Ramos (cell line): ENCODE data around the gene SMAD3.

Experiments used
- in situ Hi-C: fragments of 300-500 bp; cut with MboI; formaldehyde crosslinking; loops from one replicate; pipeline ENCODE4 v1.14.3; 2022; ENCODE audit warnings: low sequenced_read_pairs; ENCODE audit not compliant: unreplicated experiment

Gene SMAD3

DNA sequence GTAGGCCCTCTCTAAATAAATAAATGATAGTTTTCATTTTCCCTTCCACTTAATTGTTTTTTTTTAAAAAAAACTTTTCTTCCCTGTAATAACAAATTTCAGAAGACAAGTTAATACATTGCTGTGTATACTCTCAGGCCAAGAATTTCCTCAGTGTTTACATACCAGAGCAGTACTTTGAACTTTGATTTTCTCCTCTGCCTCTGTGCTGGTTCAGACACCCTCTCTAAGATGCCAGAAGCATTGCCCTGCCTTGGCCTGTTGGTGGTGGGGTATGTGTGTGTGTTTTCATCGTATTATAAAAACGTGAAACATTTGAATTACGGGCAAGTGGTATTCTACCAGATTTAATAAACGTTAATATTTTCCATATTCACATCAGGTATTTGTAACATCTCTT is 70.1 kb downstream of the SMAD3 start:
- in situ Hi-C loops, result no loop called here

DNA sequence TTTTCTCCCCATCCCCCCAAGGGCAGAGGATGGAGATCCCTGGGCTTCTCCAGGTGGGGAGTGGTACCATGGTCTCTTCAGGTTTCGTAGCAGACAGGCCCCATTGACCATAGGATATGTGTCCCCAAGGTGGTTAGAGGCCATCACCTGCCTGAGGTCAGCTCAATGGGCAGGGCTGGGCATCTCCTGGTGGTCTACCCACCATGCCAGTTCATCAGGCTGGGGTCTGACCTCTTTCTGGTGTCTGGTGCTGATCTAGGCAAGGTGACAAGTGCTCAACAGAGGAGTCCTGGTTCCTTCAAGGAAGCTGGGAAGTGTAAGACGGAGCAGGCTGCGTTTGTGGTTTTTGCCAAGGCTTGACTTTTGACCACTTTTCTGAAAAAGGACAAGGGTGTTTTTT is 71.4 kb downstream of the SMAD3 start:
- in situ Hi-C loops, result no loop called here

DNA sequence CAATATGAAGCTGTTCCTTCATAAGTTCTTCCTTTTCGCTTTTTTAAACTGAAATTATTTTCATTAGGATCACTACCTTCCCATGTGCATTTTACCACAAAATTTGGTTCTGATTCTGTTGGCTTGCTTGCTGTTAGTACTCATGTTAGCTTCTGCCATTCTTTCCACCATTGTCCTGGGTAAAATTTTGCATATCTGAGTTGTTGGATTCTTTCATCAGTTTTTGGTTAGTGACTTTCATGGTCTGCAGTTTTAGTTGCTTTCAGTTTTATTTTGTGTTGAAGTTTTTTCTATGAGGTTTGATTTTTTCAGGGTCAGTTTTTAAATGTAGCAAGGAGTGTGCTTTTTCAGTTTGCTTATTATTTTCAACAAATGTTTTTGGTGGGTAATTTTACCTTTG is 71.9 kb downstream of the SMAD3 start:
- in situ Hi-C loops, result no loop called here

DNA sequence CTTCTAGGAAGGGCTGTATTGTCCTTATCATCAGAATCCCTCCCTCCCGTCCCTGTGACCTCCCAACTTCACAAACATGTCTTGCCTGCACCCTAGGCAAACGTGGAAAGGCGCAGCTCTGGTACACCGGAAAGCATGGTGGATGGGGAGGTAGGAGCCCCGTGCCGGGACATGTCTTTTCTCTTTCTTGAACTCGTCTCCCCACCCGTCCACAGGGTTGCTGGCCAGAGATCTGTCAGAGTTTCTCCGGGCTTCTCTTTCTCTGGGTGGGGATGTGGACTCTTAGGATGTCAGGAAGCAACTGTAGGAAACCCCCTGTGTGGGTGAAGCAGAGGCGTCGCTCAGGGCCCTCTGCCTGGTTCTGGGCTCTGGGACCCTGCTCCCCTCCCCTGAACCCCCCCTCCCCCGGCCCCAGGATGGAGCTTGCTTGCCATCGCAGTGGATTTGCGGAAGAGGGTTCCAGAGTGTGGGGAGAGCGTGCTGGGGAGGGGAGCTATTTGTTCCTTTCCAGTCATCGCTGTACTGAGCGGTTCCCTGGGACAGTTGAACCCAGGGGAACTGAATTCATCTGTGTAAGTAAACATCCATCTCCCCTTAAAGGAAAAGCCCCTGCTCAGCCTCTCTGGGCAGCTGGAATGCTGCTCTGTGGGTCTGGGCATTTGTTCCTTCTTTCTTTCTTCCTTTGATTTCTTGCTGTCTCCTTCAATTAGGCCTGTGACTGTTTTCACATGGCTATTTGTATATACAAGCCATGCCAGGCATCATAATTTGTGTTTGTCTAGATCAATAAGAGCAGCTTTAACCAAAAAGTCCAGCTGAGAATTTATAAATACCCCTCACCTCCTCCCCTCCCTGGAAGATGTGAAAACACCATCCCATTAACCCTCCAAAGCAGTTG is 72.8 kb downstream of the SMAD3 start:
- in situ Hi-C loops, result no loop called here

DNA sequence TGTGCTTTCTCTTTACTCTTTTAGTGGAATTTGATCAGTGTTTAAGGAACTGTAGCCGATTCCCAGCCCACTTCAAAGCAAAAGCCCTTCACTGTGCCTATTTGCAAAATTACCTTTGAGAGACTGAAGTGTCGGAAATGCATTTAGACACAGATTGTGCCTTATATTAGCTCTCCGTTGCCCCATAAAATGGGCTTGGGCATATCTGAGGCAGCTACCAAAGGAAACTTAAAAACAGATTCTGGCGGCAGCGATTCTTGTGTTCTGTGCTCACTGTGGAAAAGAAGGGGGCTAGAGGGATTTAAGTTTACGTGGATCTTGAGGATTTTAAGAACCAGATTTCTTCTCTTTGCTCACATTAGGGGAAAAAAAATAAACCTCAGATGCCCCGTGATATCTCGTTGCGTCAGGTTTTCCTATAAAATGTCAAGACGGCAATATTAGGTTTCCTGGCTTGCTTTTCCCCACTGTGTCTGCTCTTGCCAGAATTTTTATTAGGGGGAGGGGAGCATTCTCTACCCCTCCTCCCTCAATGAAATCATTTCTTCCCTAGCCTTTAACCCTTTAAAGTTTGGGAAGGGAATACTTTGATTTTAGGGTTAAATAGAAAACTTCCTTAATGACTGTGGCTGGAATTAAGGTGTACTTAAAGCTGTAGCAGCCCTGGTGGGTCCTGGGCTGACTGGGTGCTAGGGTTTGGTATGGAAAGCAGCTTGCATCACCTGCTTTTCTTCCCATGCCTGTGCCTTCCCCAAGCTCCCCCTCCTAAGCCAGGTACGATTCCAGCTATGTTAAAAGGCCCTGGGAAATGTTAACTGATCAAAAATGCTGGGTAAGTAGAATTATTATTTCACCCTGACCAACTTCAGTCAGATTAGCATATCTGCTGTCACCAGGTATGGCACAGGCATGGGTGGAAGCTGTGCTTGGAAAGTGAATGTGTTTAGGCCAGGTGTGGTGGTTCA is 73.8 kb downstream of the SMAD3 start:
- in situ Hi-C loops, result no loop called here

DNA sequence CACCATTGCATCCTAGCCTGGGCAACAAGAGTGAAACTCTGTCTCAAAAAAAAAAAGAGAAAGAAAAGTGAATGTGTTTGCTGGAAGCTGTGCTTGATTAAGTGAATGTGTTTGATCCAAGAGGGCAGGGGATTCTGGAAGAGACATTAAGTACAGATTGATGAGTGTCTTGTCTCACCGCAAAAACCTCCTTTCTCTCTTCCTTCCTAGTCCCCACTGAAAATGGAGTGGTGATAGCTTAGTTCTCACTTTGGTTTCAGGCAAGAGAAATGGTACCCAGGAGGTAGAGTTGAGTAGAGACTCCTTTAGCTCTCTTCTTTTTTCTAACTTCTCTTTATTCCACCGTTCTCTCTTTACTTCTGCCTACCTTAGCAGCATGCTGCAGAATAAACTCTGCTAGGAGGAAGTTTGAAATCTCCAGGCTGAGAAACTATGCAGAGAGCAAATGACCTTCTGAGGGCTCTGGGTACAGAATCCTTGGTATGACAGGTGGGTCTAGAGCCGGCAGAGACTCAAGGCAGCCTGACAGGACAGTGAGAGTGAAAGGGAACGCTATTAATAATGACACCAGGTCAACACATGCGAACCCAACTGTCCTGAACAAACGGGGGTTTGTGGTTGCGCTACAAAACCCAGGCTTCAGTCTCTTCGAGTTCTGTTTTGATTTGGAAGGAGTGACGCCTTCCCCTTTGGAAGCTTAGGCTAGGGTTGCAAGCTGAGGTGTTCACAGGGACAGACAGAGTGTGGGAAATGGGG is 74.9 kb downstream of the SMAD3 start:
- in situ Hi-C loops, result no loop called here

DNA sequence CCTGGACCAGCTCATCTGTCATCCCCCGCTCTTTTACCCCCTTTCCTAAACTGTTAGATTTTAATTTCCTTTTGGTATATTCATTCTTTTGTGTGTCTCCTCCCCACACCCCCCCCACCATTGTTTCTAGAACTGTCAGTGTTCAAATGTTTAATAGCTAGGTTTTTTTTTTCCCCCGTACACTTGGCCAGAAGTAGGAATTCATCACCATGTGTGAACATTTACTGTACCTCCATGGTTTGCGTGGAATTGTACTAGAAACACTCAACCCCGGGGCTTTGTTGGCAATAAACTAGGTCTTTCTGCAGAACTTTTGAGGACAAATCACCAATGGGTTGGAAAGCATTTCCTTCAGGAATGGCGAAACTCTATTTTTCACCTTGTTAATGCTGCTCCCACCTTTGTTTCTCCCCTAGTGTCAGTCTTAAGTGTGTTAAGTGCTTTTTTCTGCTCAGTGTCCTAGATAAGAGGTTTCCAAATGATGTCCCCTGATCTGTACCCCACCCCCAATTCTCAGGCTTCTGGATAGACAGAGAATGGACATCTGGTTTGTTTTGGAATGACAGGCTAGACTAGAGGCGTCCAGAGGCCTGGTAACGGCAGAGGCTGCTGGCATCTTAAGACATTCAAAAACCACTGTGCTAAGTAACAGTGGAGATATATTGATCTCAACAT is 76.8 kb downstream of the SMAD3 start:
- in situ Hi-C loops, result no loop called here

DNA sequence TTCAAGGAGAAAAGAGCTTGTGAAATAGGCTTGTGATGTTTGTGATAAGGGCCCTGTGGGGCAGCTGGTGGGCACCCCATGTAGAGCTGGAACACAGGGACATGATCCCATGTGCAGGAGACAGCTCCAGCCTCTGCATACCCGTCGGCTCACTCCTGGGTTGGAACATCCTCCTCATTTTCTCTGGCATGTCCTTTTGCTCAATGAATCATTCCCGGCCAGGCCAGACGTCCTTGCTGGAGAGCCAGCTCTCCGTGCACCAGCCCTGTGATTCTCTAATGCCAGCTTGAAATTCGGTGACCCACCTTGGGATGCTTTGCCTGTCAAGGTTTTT is 77.3 kb downstream of the SMAD3 start:
- in situ Hi-C loops, result no loop called here

DNA sequence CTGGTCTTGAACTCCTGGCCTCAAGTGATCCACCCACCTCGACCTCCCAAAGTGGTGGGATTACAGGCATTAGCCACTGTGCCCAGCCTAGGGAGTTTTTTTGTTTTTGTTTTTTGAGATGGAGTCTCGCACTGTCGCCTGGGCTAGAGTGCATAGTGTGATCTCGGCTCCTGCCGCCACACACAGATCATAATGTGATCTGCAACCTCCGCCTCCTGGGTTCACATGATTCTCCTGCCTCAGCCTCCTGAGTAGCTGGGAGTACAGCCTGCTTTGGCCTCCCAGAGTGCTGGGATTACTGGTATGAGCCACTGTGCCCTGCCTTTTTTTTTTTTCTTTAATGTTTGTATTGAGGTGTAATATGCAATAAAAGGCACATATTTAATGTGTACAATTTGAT is 78.2 kb downstream of the SMAD3 start:
- in situ Hi-C loops, result no loop called here

DNA sequence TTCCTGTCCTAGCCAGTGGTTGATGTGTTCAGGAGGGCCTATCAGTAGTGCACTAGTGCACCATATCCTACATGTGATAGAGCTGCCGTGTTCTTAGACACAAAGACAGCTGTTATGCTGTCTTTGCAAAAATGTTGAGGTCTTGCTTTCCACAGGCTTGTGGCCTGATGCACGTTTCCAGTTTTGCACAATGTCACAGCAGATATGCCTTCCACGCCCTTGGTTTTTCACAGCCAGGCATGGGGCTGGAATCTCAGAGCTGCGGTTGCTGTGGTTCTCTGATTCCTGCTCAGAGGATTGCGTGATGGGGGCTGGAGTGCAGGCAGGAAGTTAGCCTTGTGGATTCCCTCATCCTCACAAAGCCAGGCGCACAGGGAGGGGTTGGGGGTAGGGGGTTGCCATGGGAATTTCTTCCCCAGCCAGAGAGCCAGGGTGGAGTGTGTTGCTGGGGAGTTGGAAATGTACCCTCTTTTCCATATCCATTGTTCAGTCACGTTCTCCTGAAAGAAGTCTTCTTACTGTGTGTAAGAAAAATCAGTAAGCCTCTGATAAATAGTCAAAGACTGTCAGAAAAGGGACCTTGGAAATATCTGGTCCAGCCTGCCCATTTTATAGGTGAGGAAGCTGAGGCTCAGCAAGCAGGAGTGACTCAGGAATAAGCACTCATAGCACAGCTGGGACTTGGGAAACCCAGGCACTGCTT is 79.4 kb downstream of the SMAD3 start:
- in situ Hi-C loops, result no loop called here

DNA sequence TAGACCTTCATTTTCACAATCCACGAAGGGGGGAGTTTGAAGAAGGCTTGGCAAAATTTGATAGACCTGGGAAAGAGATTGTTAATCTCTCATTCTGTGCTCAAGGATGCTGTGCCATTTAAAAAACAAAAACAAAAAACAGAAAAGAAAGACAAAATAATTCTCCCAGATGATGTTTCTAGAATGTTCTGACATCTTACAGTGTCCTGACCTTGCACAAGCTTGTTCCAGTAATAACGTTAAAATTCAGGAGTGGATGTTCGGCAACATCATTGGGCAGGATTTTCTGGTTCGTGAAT is 79.9 kb downstream of the SMAD3 start:
- in situ Hi-C loops, result no loop called here

DNA sequence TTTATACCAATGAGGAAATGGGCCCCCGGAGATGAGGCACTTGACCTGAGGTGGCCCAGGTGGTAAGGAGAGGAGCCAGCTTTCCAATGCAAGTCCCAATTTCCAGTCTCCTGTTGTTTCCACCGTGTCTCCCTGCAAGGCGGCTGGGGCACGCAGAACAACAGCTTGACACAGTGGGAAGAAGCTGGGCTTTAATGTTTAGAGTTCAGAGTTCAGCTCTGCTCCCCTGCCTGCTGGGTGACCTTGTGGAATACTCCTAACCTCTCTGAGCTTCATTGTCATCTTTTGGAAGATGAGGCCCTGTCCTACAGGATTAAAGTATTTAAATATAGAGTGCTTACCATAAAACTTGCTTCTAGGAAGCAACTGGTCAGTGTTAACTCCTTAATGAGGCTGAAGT is 80.3 kb downstream of the SMAD3 start:
- in situ Hi-C loops, result no loop called here

DNA sequence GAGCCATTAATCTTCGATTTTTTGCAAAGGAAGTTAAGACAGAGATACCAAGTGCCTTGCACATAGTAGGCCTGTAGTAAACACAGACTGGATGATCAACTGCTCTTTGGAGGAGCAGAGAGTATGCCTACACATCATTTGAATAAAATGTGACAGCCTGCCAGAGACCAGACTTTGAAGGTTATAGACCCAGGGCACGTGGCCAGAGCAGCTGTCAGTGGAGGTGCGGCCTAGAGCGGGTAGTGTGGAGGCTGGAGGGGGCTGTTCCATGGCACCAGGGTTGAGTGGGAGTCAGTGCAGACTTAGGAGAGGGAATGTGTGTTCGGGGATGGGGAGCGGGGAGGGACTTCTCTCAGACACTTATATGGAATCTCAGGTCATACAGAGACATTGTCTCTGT is 80.8 kb downstream of the SMAD3 start:
- in situ Hi-C loops, result no loop called here

DNA sequence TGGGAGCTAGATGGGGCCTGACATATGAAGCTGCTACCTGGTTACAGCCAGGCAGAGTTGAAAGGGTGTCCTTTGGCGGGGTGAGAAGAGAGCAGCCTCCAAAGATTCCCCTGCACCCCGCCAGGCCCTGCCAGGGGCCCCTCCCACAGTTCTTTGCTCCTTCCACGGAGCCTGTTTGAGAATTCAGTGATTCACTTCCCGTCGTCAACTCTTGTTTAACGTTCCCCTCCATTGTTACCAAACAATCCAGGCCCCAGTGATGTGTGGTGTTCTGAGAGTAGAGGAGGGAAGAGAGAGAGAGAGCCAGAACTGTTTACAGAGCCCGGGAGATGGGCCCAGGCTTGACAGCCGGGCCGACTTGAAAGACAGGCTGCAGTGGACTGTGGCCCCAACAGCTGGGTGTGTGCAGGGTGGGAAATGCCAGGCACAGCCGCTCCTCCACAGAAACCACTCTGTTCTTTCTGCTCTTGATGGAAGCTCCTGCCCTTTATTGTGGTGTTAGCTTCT is 81.5 kb downstream of the SMAD3 start:
- in situ Hi-C loops, result no loop called here

DNA sequence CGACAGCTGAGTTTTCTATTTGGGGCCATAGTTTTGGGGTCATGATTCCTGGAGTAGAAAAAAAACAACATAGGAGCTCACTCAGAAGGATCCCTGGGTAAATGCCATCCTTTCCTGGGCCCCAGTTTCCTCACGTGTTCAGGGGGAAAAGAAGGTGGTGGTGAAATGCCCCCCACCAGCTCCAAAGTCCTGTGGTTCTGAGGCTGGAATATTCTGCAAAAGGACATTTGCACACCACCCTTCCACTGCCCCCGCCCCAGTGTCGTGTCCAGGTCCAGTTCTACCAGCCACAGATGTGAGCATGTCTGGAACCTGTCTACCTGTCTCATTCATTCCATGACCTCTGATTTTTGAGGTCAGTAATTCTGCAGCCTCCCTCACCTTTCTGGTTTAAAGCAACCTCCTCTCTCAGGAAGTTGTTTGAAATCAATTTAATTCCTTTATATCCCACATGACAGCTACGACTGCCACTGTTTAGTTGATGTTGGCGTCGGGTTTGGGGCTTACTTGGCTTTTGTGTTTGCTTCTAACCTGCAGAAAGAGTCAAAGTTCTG is 82.1 kb downstream of the SMAD3 start:
- in situ Hi-C loops, result no loop called here

DNA sequence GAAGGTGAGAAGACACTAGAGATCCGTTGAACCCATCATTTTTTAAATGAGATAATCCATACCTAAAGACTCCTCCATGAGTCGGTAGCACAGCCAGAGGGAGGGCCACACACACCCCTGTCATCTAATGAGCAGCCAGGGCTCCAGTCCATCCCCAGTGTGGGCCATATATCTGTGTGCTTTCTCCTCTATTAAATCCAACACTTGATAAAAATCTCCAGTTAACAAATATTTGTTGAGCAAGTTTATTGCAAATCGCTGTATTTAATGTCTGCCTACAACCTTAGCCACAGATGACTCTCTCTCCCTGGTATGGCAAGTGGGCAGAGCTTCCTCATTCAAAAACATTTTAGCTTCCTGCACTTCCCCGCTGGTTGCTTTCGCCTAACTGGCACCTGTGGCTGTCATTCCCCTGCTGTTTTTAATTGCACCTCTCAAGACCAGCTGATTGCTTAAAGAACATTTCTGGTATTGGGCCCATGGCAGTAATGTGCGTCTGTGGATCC is 82.8 kb downstream of the SMAD3 start:
- in situ Hi-C loops, result no loop called here

DNA sequence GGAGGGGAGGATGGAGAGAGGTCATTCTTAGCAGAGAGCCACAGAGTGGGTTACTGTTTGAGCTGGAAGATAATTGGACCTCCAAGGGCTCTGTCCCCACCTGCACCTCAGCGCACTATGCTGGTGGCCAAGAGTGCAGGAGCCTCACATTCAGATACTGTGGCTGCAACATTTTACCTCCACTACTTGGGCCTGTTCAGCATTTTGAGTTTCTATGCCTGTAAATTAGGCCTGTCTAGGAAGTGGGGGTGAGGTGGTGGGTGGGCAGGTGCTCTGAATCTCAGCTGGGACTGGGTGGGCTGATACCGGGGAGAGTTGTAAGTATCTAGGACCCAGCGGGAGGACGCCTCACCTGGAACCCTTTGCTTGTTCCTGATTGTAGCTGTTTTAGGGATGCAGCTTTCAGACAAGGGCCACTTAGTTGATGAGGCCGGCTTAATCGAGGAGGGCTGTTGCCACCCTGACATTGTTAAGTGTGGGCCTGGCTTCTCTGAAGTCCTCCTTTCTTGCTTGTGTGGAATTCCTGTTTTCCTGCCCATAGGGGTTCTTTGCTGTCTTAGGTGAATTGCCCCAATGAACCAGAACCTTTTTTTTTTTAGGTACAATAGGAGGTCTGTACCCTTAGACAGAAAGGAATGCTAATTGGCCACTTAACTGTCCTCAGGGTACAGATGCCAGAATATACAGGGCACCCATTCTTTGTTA is 83.8 kb downstream of the SMAD3 start:
- in situ Hi-C loops, result no loop called here

DNA sequence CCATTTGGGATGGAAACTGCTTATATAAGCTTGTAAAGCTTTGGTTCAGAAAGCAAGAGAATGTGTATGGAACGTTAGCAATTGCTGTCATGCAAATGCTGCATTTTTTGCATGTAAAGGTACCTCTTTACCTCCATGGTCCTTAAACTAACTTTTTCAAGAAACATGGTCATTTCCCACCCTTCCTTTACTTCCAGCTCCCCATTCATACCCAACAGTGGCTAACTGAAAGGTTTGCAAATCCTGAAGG is 84.3 kb downstream of the SMAD3 start:
- in situ Hi-C loops, result no loop called here
